Limb (tissue), 2 donors: ENCODE data around the gene ZNF655.
A peak's percentile ranks its signal among the peaks of the same experiment; 100 is the strongest.
"Not testable (repeated sequence)": the region's sequence is repeated elsewhere in the genome, so short reads cannot be mapped to it uniquely, and the experiment has no call there.

Experiments used
- DNase-seq, 2 donors: peaks; one replicate each; pipeline ENCODE4 v3.0.0-alpha.2; 2016; ENCODE audit errors: extremely low spot score in 2 of 2

The ZNF655 gene, protein sequence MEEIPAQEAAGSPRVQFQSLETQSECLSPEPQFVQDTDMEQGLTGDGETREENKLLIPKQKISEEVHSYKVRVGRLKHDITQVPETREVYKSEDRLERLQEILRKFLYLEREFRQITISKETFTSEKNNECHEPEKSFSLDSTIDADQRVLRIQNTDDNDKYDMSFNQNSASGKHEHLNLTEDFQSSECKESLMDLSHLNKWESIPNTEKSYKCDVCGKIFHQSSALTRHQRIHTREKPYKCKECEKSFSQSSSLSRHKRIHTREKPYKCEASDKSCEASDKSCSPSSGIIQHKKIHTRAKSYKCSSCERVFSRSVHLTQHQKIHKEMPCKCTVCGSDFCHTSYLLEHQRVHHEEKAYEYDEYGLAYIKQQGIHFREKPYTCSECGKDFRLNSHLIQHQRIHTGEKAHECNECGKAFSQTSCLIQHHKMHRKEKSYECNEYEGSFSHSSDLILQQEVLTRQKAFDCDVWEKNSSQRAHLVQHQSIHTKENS

DNA sequence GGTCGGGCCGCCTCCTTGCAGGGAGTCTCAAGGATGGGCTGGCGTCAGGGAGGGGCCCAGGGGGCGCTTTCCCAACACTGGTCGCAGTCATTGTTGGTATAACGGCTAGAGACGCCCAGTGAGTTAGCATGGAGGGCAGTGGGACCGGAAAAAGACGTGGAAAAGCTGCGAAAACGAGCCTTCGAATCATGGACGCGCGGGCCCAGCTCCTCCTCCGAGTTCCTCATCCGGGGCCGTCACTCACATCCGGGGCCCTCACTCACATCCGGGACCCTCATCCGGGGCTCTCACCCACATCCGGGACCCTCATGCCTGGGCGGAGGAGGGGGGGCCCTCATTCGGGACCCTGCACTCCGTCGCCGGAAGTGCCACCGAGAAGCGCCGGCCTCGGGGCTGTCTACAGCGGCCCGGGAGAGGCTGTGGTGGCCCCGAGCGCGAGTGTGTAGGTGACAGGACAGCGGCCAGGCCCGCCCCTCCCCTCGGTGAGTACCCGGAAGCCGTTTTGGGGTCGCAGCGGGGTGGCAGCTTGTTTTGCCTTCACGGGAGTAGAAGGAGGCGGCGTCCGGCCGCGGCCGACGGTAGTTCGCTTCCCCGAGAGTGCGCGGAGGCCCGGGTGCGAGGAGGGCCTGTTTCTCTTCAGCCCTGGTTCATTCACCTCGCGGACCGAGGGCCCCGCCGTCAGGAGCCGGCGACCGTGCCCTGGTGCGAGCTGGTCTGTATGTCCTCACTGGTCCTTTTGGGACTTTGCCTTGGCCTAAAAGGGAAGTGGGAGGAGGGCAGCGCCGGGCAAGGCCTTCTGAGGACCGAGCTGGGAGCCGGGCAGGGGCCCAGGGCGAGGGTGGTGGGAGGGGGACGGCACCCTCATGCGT, at the start of gene ZNF655:
TSS of gene ZNF655 (plus strand) at position 337 of the 869 bp plus-strand sequence. CDS start 1,918 bp downstream, outside the sequence.
- peak; percentile 86 to 98 for DNase-seq

DNA sequence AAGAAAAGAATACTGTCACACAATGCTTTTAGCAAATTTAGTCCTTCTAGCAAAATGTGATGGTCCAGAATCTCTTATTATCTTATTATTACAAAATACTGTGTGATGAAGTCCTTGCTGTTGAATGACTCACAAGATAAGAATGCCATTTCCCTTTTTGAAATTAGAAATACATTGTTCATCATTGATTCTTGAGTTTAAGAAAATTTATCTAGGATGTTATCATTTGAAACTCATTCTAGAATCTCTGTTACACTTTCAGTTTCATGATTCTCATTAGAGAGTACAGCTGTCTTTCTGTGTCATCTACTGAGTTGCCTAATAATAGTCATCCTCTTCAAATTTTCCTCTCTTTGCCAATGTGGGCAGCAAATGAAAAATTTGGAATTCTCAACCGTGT, 44.4 kb upstream of the ZNF655 start:
- DNase-seq = no peak

DNA sequence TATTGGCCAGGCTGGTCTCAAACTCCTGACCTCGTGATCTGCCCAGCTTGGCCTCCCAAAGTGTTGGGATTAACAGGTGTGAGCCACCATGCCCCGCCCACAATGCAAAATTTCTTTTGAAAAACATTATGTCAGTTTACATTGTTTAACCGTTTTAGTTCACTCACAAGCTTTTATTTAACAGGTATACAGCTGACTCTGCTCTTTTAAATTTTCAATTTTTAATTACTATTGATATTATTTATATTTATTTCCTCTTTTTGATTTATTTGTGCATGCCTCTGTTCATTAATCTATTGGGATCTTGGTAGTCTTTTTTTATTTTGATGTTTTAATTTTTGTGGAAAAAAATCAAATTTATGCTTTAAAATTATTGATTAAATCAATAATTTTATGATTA, 37.0 kb upstream of the ZNF655 start:
- DNase-seq = no peak

DNA sequence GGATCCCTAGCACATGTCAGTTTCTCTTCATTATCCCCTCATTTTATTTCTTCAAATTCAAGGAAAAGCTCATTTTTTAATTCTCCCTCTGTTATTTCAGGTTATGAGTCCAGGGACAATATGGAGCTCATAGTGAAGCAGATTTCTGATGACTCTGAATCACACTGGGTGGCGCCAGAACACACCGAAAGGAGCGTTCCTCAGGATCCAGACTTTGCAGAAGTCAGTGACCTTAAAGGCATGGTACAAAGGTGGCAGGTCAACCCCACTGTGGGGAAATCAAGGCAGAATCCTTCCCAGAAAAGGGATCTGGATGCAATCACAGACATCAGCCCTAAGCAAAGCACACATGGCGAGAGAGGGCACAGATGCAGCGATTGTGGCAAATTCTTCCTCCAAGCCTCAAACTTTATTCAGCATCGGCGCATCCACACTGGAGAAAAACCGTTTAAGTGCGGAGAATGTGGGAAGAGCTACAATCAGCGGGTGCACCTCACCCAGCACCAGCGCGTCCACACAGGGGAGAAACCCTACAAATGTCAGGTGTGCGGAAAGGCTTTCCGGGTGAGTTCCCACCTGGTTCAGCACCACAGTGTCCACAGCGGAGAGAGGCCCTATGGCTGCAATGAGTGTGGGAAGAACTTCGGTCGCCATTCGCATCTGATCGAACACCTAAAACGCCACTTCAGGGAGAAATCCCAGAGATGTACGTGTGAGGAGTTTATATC, 32.6 kb upstream of the ZNF655 start:
- no peak for DNase-seq

DNA sequence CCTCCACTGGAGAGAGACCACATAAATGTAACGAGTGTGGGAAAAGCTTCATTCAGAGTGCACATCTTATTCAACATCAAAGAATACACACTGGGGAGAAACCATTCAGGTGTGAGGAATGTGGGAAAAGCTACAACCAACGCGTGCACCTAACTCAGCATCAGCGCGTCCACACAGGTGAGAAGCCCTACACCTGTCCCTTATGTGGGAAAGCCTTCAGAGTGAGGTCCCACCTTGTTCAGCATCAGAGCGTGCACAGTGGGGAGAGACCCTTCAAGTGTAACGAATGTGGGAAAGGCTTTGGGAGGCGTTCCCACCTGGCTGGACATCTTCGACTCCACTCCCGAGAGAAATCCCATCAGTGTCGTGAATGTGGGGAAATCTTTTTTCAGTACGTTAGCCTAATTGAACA, 27.1 kb upstream of the ZNF655 start:
- no peak for DNase-seq

DNA sequence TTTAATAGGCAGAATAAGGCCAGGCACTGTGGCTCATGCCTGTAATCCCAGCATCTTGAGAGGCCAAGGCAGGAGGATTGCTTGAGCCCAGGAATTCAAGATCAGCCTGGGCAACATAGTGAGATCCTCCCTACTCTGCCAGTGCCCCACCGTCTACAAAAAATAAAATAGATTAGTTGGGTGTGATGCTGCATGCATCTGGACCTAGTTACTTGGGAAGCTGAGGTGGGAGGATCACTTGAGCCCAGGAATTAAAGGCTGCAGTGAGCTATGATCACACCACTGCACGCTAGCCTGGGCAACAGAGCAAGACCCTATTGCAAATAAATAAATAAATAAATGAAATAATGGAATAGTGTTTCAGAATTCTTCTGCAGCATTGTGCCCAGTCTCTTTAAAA, 22.8 kb upstream of the ZNF655 start:
- DNase-seq = no peak

DNA sequence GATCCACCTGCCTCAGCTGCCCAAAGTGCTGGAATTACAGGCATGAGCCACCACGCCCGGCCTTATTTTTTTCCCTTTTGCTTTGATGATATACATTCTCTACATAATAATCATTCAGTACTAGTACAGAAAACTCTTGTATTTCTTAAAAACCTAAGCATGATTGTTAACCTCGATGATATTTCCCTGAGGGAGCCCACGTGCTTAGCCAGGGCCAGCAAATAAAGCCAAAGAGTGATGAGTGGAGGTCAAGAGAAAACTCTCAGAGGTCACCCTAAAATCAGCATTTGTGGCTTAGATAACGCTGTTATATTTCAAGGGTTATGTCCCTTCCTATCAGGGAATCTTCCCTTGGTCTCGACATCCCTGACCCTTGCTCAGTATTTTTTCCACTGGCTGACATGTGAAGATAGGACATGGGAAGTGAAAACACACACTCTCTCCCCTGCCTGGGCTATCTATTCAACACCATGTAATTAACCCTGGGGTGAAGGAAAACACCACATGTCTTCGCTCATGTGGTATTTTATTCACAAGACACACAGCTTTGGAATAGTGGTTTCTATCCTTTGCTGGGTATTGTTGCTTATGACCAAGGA, 19.1 kb upstream of the ZNF655 start:
- no peak for DNase-seq

DNA sequence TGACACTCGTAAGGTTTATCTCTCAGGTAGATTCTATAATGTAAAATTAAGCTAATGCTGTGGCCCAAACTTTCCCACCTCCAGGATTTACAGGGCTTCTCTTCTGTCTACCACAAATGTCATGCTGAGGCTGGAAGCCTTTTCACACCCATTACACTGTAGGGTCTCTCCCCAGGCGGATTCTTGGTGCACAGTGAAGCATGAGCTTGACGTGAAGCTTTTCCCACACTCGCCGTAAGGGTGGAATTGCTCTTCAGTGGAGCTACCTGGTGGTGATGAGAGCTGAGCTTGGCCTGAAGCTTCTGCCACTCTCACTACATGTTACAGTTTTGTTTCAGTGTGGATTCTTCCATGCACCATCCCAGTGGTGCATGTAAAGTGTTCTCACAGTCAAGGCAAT, 17.9 kb upstream of the ZNF655 start:
- DNase-seq = no peak

DNA sequence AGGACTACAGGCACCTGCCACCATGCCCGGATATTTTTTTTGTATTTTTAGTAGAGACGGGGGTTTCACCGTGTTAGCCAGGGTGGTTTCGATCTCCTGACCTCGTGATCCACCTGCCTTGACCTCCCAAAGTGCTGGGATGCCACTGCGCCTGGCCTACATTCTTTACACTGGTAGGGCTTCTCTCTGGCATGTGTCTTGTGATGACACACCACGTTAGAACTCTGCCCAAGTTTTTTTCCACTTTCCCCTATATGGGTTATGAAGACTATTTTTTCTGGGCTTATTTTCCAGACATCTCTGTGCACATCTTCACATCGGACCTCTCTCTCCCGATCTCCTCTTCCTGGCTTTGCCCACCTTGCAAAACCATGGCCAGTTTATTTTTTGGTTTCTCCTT, 17.2 kb upstream of the ZNF655 start:
- DNase-seq = no peak

DNA sequence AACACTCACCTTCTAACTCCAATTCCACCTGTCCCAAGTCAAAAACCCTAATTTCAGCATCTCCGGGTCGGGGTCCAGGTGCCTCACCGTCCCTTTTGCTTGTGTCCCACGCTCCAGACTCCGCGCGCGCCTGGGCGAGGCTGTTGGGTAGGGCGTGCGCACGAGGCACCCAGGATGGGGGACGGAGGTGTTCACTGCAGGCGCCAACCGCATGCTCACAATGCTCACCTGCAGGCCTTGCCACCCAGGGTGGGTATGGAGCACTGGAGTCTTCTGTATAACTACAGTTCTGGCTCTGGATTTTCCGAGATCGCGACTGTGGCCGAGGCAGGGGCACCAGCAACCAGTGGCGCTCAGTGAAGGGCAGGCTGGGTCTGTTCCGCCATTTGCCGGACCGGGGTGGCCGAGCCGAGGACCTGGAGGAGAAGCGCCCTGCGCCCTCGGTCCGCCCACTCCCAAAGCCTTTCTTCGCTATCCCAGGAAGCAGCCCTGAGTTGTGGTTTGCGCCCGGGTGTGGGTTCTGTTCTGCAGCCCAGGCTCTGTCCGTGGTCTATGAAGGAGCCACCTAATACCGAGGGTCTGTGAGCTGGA, 15.3 kb upstream of the ZNF655 start:
- DNase-seq = no peak

DNA sequence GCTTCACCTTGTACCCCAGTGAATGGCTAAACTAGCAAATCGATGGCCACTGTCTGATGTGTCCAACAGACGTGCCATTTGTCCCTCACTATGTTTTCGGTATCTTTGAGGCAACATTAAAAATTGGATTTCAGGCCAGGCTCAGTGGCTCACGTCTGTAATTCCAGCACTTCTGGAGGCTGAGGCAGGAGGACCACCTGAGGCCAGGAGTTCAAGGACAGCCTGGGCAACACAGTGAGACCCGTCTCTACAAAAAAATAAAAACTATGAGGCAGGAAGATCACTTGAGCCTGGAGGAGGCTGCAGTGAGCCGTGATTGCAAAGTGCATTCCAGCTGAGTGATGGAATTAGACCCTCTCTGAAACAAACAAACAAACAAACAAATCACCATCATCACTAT, 14.5 kb upstream of the ZNF655 start:
- no peak for DNase-seq

DNA sequence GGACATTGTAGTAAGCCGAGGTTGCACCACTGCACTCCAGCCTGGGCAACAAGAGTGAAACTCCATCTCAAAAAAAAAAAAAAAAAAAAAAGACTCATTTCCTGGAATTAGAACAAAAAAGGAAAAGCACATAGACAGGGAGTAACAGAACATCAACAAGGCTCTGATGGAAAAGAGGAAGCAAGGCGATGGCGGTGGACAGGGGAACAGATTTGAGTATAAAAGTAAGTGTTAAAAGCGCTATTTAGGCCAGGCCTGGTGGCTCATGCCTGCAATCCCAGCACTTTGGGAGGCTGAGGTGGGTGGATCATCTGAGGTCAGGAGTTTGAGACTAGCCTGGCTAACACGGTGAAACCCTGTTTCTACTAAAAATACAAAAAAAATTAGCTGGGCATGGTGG, 13.1 kb upstream of the ZNF655 start:
- DNase-seq = not testable (repeated sequence)

DNA sequence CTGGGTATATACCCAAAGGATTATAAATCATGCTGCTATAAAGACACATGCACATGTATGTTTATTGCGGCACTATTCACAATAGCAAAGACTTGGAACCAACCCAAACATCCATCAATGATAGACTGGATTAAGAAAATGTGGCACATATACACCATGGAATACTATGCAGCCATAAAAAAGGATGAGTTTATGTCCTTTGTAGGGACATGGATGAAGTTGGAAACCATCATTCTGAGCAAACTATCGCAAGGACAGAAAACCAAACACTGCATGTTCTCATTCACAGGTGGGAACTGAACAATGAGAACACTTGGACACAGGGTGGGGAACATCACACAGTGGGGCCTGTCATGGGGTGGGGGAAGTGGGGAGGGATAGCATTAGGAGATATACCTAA, 8.9 kb upstream of the ZNF655 start:
- DNase-seq = not testable (repeated sequence)

DNA sequence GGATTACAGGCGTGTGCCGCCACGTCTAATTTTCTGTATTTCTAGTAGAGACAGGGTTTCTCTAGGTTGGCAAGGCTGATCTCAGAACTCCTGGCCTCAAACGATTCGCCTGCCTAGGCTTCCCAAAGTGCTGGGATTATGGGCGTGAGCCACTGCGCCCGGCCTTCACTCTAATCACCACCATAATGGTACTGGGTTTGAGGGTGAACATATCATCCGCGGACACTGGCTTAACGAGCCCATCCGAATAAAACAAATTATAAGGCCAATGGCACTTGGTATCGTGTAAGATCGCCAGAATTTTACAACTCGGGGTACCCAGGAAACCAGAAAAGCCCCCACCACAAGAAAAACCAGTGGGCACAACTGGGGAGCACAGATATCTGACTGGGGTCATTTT, 7.1 kb upstream of the ZNF655 start:
- DNase-seq = peak in 1 of 2 donors; percentile 35

DNA sequence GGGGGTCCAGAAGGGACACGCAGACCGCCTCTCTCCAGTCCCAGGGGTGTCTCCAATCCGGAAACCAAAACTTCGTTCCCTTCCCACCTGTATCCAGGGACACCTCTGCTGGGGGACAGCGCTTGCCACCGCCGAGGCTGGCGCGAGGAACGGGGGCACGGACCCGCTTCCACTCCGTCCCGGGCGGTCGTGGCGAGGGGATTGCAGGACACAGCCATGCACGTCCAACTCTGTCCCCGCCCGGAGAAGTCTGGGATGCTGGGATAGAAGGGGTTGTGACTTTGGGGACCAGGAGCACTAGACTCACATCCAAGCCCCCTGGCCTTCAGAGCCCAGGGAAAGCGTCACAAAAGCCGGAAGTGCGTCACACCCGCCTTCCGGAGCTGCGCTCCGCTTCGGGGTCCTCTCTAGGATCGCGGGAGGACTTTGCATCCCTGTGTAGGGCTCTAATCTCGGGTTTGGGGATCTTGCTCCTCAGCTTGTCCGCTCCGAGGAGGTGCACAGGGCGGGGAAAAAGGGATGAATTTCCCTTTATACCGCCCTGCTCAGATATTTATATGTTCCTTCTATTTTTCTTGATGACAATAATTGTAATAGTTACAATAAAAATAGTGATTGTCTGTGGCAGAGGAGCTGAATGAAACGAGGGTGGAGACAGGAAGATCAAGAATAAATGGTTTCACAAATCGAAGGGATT, 6.5 kb upstream of the ZNF655 start, which contains the start of gene FAM200A:
TSS of gene FAM200A (minus strand) at position 348 of the 697 bp plus-strand sequence. CDS start 3,707 bp downstream, outside the sequence.
- peak; percentile 92 to 93 for DNase-seq

DNA sequence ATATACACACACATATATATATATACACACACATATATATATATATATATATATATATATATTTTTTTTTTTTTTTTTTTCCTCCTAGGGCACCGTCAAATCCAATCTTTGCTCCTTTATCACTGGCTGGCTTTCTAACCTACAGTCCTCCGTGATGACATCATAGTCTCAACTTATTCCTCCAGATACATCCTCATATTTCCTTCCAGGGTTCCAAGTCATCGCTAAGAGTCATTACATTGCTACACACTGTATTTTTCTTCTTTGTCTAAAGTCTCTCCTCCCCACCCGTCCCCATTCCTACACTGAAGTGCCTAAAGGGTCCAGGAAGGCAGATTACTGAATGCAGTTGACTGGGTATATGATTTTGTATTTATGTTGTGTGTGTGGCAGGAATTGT, 5.4 kb upstream of the ZNF655 start:
- DNase-seq = no peak

DNA sequence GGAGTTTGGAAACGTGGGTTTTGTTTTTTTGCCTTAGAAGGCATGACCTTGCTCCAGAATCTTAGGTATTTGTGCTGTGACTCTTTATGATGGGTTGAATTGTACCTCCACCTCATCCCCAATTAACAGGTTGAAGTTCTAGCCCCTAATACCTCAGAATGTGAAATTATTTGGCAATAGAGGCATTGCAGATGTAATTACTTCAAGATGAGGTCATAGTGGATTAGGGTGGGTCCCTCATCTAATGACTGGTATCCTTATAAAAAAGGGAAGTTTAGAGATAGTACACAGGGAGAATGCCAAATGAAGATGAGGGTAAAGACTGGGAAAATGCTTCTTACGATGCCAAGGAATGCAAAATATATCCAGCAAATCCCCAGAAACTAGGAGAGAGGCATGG, 3.5 kb upstream of the ZNF655 start:
- DNase-seq = no peak

DNA sequence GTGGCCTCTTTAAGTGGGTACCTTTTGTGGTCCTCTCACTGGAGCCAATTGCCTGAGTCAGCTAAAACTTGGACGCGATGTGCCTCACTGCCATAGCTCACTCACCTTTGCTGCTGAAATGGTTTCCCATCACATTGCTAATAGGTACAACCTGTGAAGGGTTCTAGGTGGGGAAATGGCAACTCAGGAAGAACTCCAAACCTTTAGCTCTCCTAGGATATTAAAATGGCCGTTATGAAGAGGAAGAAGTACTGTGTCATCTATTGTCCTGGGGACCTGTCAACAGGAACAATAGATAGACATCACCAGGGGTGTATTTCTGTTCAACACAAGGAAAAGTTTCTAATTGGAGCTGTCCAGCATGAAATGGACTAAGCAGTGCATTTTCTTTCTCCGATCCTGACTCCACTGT, 1.2 kb upstream of the ZNF655 start:
- no peak for DNase-seq

DNA sequence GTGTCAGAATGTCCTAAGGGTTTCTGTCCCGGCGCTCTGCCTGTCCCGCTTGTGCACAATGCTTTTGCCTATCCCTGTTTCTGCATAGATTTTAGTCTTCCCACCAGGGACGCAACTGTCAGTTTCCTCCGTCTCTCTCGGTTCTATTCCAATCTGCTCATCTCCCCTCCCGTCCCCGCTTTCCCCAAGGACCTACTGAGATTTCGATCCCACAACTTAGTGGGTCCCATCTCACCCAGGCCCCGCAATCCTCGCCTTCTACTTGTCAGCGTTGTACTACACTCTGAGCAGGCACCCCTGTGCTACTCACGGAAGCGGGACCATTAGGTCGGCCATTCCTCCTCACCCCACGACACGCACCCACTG, 519 bp upstream of the ZNF655 start:
- DNase-seq = no peak
